HG03135 (cell line): ENCODE data around the gene RPL5.

Source experiments
- ATAC-seq: cut with Tn5 transposase; IDR thresholded peaks from one replicate; pipeline ENCODE4 v1.9.1; 2021; ENCODE audit warnings: mild to moderate bottlenecking, moderate library complexity; ENCODE audit not compliant: unreplicated experiment

RPL5 gene

DNA sequence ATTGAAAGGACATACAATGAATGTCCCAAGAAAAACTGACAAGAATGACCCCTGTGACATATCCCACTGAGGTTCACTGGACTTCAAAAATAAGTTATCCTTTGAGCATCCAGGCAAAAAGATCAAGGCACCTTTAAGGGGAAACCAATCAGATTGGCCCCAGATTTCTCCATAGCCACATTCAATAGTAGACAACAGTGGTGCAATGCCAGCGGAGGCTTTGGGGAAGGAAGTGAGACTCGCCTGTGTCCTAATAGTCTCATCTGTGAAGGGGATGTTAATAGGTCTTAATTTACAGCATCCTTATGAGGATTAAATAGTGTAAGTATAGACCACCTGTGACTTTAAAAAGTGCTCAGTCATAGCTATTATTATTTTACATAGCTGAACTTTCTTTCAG, 21.5 kb downstream of the RPL5 start:
- ATAC-seq = no peak

DNA sequence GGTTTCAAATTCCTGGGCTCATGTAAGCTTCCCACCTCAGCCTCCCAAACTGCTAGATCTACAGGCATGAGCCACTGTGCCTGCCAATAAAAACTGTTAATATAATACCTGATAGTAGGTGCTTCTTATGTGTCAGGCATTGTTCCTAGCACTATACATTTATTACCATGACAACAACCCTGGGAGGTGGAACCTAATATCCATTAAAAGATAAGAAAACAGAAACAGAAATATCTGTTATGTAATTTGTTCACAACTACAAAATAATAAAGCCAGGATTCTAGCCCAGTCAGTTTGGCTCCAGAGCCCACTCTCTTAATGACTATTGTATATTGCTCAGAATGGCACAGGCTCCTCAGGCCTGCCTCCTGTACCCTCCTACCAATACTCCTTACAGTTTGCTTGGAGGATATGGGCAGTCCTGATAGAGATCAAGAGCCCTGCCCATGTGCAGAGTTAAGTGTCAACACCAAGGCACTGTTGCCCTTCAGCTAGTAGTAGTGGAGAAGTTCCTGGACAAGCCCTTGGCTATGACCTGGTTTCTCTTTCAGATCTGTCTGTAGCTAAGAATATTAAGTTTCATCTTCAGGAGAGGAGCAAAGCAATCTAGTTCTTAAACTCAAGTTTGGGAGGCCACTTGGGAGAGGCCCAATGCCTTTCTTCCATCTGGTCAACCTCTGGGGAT, 22.4 kb downstream of the RPL5 start:
- no peak for ATAC-seq

GRCh38 chr1:92855236-92855635, 23.4 kb downstream of the RPL5 start:
- ATAC-seq = no peak

DNA sequence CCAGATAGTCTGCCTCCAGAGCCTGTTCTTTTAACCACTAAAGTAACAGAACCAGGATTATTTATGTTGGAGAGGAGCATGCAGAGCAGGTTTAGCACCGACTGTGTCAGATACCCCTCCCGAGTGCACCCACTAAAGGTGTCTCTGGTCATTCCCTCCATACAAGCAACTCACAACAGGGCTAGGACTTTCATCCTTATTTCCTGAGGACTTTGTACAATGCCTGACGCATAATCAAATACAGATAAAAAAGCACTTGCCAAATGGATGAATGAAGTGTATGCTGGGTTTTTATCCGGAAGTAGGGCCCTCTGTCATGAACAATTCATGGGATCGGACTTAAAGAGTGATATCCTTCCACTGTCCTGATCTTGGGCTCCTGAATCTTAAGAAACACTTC, 26.0 kb downstream of the RPL5 start:
- ATAC-seq = no peak

DNA sequence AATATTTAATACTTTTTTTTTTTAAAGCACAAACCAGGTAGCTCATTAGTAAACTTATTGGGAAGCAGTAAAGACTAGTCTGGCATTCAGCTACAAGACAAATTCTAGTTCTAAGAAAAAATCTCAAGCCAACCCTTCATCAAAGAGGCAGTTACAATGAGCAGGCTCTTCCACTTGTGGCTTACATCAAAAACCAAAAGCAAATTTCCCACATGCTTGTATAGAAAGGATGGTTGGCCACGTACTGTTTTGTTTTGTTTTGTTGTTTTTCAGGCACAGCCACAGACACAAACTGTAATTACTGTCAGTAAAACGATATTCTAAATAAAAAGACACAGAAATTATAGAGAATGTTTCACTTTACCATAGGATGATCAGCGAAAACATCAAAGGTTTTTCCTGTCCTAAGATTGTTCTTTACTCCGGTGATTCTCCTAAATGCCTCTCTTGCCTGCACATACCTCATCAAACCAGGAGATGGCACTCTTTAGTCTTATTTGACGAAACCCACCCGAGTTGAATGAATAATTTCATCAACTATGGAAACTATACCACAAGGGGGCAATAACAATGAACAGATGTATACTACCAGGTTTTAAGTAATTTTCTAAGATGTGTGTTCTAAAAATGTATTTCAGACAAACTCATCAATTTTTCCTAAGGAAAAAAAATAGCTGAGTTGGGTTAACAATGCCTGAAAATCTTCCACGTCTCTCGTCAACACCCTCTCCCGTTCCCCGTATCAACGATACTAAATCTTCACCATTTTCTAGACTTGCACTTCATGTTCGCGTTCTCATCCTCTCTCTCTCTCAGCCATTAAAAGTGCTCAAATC, 26.9 kb downstream of the RPL5 start:
- ATAC-seq = peak; percentile 71

GRCh38 chr1:92859400-92860039, 27.7 kb downstream of the RPL5 start:
- no peak for ATAC-seq

GRCh38 chr1:92862605-92863004, 30.8 kb downstream of the RPL5 start:
- ATAC-seq = no peak

- no peak for ATAC-seq
Observed at GRCh38 chr1:92864131-92864530, 32.3 kb downstream of the RPL5 start.

DNA sequence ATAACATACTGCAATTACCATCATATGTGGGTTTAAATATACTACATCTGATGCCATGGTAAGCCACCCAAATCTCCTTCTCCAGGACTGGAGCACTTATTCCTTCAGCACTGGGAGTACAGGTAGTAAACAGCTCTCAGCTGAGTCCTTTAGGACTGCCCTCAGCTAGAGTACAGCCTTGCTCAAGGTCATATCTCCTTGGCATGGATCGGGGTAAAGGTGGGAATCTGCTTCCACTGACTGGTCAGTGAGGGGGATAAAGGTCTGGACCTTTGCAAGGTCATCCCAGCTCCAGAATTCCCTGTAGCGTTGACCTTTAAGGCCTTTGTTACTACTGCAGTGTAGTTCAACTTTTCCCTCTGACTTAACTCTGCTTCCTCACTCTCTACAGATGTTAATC, 38.8 kb downstream of the RPL5 start:
- no peak for ATAC-seq

- no peak for ATAC-seq
Observed at GRCh38 chr1:92872719-92873118, 40.9 kb downstream of the RPL5 start.

- ATAC-seq = no peak
Observed at GRCh38 chr1:92874987-92875386, 43.1 kb downstream of the RPL5 start.

GRCh38 chr1:92876351-92876750, 44.5 kb downstream of the RPL5 start:
- ATAC-seq = no peak

DNA sequence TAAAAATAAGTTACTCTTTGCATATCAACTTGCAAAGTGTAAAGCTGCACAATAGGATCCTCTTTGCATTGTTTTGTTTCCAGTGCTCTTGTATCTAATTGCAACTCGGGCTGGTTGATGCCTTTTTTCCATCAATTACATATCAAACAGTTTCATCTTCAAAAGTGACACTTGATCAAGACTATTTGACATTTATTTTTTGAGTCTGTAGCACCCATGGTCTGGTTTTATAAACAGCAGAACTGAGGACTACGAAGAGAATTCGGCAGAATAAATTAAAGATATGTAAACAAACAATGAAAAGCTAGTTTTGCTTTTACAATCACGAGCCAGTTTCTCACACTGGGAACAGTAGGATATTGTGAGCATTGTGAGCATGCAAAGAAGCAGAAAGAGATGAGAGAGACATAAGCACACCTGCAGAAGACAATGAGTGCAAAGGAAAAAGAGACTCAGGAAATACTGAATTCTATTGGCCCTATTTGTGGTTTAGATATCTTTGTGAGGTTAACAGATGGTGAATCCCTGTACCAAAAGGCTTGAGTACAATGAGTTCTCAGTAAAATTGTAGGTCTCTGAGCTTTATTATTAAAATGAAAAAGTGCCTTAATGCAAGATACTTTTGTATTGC, 45.4 kb downstream of the RPL5 start:
- no peak for ATAC-seq

GRCh38 chr1:92877792-92878191, 46.0 kb downstream of the RPL5 start:
- ATAC-seq = no peak

DNA sequence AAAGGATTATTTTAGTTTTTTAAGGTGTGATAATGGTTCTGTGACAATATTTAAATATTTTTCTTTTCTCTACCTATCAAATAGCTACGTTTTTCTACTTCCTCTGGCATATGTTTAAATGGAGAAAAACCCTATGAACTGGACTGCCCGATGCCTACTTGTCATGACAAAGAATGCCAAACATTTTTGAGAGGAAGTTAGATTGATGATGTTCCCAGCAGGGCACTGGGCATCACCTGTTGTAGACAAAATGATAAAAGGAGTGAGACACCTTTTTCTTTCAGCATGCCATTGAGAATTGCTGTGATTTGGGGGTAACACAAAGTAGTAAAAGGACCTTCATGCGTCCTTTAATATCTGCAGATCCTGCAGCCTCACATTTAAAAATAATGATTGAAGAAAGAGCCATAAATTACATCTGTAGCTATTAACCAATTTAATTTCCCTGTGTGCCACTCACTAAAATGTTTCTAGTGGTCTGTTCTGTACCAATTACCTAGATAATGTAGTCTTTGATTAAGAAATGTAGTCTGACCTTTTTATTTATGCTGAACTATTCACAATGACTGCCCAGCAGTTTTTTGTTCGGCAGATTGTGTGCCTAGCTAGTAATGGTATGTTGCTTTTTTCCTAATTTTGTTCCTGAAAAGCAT, 47.6 kb downstream of the RPL5 start:
- ATAC-seq = no peak

GRCh38 chr1:92881391-92881790, 49.6 kb downstream of the RPL5 start:
- no peak for ATAC-seq

GRCh38 chr1:92882819-92883218, 51.0 kb downstream of the RPL5 start:
- ATAC-seq = no peak

GRCh38 chr1:92883297-92883696, 51.5 kb downstream of the RPL5 start:
- ATAC-seq = no peak

DNA sequence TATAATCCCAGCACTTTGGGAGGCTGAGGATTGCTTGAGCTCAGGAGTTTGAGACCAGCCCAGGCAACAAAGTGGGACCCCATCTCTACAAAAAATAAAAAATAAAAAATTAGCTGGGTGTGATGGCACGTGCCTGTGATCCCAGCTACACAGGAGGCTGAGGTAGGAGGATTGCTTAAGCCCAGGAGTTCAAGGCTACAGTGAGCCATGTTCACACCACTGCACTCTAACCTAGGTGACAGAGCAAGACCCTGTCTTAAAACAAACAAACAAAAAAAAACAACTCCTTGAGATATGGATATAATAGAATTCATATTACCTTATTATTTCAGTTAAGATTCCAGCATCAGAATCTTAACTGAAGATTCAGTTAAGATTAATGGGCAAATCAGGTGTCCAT, 52.4 kb downstream of the RPL5 start:
- no peak for ATAC-seq

- no peak for ATAC-seq
Observed at GRCh38 chr1:92886886-92887419, 55.1 kb downstream of the RPL5 start.

GRCh38 chr1:92887465-92887864, 55.6 kb downstream of the RPL5 start:
- ATAC-seq = no peak
